DOHH2 (cell line): Measurements from ENCODE around the gene DAAM1.
A peak's percentile ranks its signal among the peaks of the same experiment; 100 is the strongest.

ENCODE experiments used
- H3F3A ChIP-seq: fragments of 200-600 bp; sonication (generic), shearing (Covaris generic); 2 replicates; pipeline ENCODE4 v1.6.0; 2016; ENCODE audit warnings: antibody characterized with exemption, mild to moderate bottlenecking; ENCODE audit not compliant: control insufficient read depth, insufficient read depth
- H3K27ac ChIP-seq: fragments of 200-600 bp; sonication (generic); 2 replicates; pipeline ENCODE4 v1.5.1; 2014; ENCODE audit warnings: low read depth, mild to moderate bottlenecking, low read length, moderate library complexity
- H3K27me3 ChIP-seq: fragments of 200-600 bp; sonication (generic); 2 replicates; pipeline ENCODE4 v1.6.1; 2014; ENCODE audit warnings: mild to moderate bottlenecking, low read length, mixed read lengths; ENCODE audit not compliant: control insufficient read depth
- H3K36me3 ChIP-seq: fragments of 200-600 bp; sonication (generic); 2 replicates; pipeline ENCODE4 v1.6.1; 2014; ENCODE audit warnings: mild to moderate bottlenecking, low read length, moderate library complexity, mixed read lengths; ENCODE audit not compliant: control insufficient read depth
- H3K4me1 ChIP-seq: fragments of 200-600 bp; sonication (generic); 2 replicates; pipeline ENCODE4 v1.6.1; 2014; ENCODE audit warnings: mild to moderate bottlenecking, low read length, mixed read lengths; ENCODE audit not compliant: control insufficient read depth
- H3K4me2 ChIP-seq: fragments of 200-600 bp; sonication (generic); 2 replicates; pipeline ENCODE4 v1.6.0; 2014; ENCODE audit warnings: mild to moderate bottlenecking, low read length, moderate library complexity
- H3K4me3 ChIP-seq: fragments of 200-600 bp; sonication (generic); 2 replicates; pipeline ENCODE4 v1.5.1; 2014; ENCODE audit warnings: mild to moderate bottlenecking, low read length, mixed read lengths
- H3K79me2 ChIP-seq: fragments of 200-600 bp; sonication (generic); 2 replicates; pipeline ENCODE4 v1.6.1; 2014; ENCODE audit warnings: mild to moderate bottlenecking, low read length, mixed read lengths; ENCODE audit not compliant: control insufficient read depth
- H3K9me2 ChIP-seq: fragments of 200-600 bp; sonication (generic); replicated peaks from 2 replicates; pipeline ENCODE4 v1.6.1; 2014; ENCODE audit warnings: mild to moderate bottlenecking, low read length, mixed read lengths; ENCODE audit not compliant: control insufficient read depth
- H3K9me3 ChIP-seq: fragments of 200-600 bp; sonication (generic); 2 replicates; pipeline ENCODE4 v1.6.1; 2014; ENCODE audit warnings: antibody characterized with exemption, low read length, mixed read lengths; ENCODE audit not compliant: control insufficient read depth, insufficient read depth
- H4K20me1 ChIP-seq: fragments of 200-600 bp; sonication (generic); 2 replicates; pipeline ENCODE4 v1.6.0; 2014; ENCODE audit warnings: low read depth, mild to moderate bottlenecking, antibody characterized with exemption, low read length, moderate library complexity; ENCODE audit not compliant: control insufficient read depth, insufficient read depth
- CTCF ChIP-seq: fragments of 200-600 bp; sonication (generic); IDR thresholded peaks from one replicate; pipeline ENCODE4 v1.5.1; 2014; ENCODE audit warnings: antibody characterized with exemption, mild to moderate bottlenecking, low read depth, low read length; ENCODE audit not compliant: poor library complexity, severe bottlenecking
- EZH2phosphoT487 ChIP-seq: fragments of 200-600 bp; sonication (generic); IDR thresholded peaks from 2 replicates; pipeline ENCODE4 v1.6.1; 2017; ENCODE audit warnings: borderline replicate concordance, mild to moderate bottlenecking, antibody characterized with exemption, low read length, moderate library complexity, mixed read lengths

The DAAM1 gene

GRCh38 chr14:59314953-59315599, 126.6 kb downstream of the DAAM1 start:
- H3K27ac ChIP-seq: no peak overlapping the region

GRCh38 chr14:59316151-59316830, 127.8 kb downstream of the DAAM1 start:
- peaks cover 34% of the 10 kb centered on the region for H3K79me2 ChIP-seq
- peaks cover 35% of the 10 kb centered on the region for H3K36me3 ChIP-seq
- H3K27ac ChIP-seq: peak overlapping the region; percentile 24
- peaks cover 94% of the 10 kb centered on the region for H3K4me1 ChIP-seq
- H3F3A ChIP-seq: no peaks in the 10 kb centered on the region
- no peaks in the 10 kb centered on the region for H3K9me3 ChIP-seq
- TF ChIP-seq EZH2phosphoT487 (no peak), CTCF (no peak)
- H3K4me3 ChIP-seq: peak overlapping the region; percentile 14
- H3K4me2 ChIP-seq: peak overlapping the region; percentile 51
- H3K9me2 ChIP-seq: no peaks in the 10 kb centered on the region
- H3K27me3 ChIP-seq: no peaks in the 10 kb centered on the region
- H4K20me1 ChIP-seq: no peaks in the 10 kb centered on the region

More at GRCh38 chr14:59314953-59315599, 126.6 kb downstream of the DAAM1 start:
- Histone ChIP-seq H3K9me3 (no peaks in the 10 kb centered on the region), H3K79me2 (peaks cover 42% of the 10 kb centered on the region), H3K4me3 (no peak overlapping the region), H3K4me1 (peaks cover 94% of the 10 kb centered on the region), H3K27me3 (no peaks in the 10 kb centered on the region), H3K9me2 (no peaks in the 10 kb centered on the region), H3F3A (0 out of 2 replicates have a peak, but pooled peaks cover 3% of the 10 kb centered on the region), H4K20me1 (no peaks in the 10 kb centered on the region), H3K4me2 (peak overlapping the region; percentile 51), H3K36me3 (peaks cover 28% of the 10 kb centered on the region)
- TF ChIP-seq CTCF (no peak), EZH2phosphoT487 (no peak)

- H3K4me1 ChIP-seq: peaks cover 88% of the 10 kb centered on the region
- no peaks in the 10 kb centered on the region for H3K9me2 ChIP-seq
- H3K27ac ChIP-seq: no peak overlapping the region
- H3K4me2 ChIP-seq: no peak overlapping the region
- no peaks in the 10 kb centered on the region for H3K9me3 ChIP-seq
- no peaks in the 10 kb centered on the region for H4K20me1 ChIP-seq
- H3K79me2 ChIP-seq: peaks cover 25% of the 10 kb centered on the region
- H3K27me3 ChIP-seq: no peaks in the 10 kb centered on the region
- no peaks in the 10 kb centered on the region for H3F3A ChIP-seq
- TF ChIP-seq EZH2phosphoT487: no peak
- TF ChIP-seq CTCF: no peak
- H3K36me3 ChIP-seq: peaks cover 43% of the 10 kb centered on the region
- H3K4me3 ChIP-seq: no peak overlapping the region
Observed at GRCh38 chr14:59317346-59317745, 128.9 kb downstream of the DAAM1 start.
